ENCODE data around the gene DTNB. TPM values are rescaled to one million over a fixed set of nuclear protein-coding genes. Genes with fewer than 3 reads are reported as not detected.

The DTNB gene
- total RNA-seq, 1 experiment from 2014 or later, result 51.9 TPM

- Histone ChIP-seq H3K27ac (peak overlapping the region; percentile 46), H3K4me2 (peak overlapping the region; percentile 37), H3K9me2 (ENCODE audit: insufficient read depth) (no peaks in the 10 kb centered on the region), H3K79me2 (ENCODE audit: low read depth) (no peaks in the 10 kb centered on the region), H3K9me3 (ENCODE audit: insufficient read depth, low read depth) (no peaks in the 10 kb centered on the region), H3K4me3 (no peak overlapping the region), H3K4me1 (replicated peaks; ENCODE audit: insufficient read depth) (peaks cover 34% of the 10 kb centered on the region), H4K20me1 (ENCODE audit: insufficient read depth) (no peaks in the 10 kb centered on the region), H2AFZ (no peak overlapping the region), H3K27me3 (ENCODE audit: insufficient read depth, low read depth) (no peaks in the 10 kb centered on the region), H3K36me3 (ENCODE audit: low read depth) (no peaks in the 10 kb centered on the region), H3F3A (ENCODE audit: insufficient read depth, low read depth) (peaks cover 30% of the 10 kb centered on the region; the same call in 1 of the 2 replicates)
- DNase-seq, result peak; percentile 19 to 90
- no peak for TF ChIP-seq CTCF (conservative IDR thresholded peaks at IDR 0.05)
- TF ChIP-seq EZH2 (IDR thresholded peaks at IDR 0.05; ENCODE audit: low read depth), result no peak
- CTCF ChIA-PET, result interaction anchor here (0.8 to 3.1 kb wide), 3 partner anchors 12 to 91 kb away, joined by 3 to 41 read pairs (median 5); no protein-coding TSS in a partner anchor
- intact Hi-C loops (cut with micrococcal nuclease; ENCODE audit: unreplicated experiment), result no loop called here
- POLR2A ChIA-PET (ENCODE audit: unreplicated experiment), result interaction anchor here (0.6 to 0.7 kb wide), 4 partner anchors 22 to 163 kb away, joined by 3 to 7 read pairs (median 5); no protein-coding TSS in a partner anchor
- BruUV-seq (replicated peaks), result no TSS peak
Measured at GRCh38 chr2:25698752-25699151, 25.4 kb upstream of the DTNB start.

GRCh38 chr2:25697559-25698341, 24.4 kb upstream of the DTNB start:
- no peaks in the 10 kb centered on the region for H3K9me3 ChIP-seq (ENCODE audit: insufficient read depth, low read depth)
- no peak overlapping the region for H3K27ac ChIP-seq
- peaks cover 35% of the 10 kb centered on the region for H3K4me1 ChIP-seq (replicated peaks; ENCODE audit: insufficient read depth)
- TF ChIP-seq CTCF (conservative IDR thresholded peaks at IDR 0.05) (no peak), EZH2 (IDR thresholded peaks at IDR 0.05; ENCODE audit: low read depth) (no peak)
- peak overlapping the region; percentile 37 for H3K4me2 ChIP-seq
- H2AFZ ChIP-seq, result no peak overlapping the region
- peaks cover 30% of the 10 kb centered on the region; the same call in 1 of the 2 replicates for H3F3A ChIP-seq (ENCODE audit: insufficient read depth, low read depth)
- ChIA-PET CTCF (interaction anchor here (0.6 to 3.1 kb wide), 2 partner anchors 90 kb away, joined by 3 to 41 read pairs; no protein-coding TSS in a partner anchor), POLR2A (ENCODE audit: unreplicated experiment) (interaction anchor here (0.6 kb wide), 1 partner anchor 164 kb away, joined by 3 read pairs; no protein-coding TSS in a partner anchor)
- DNase-seq, result no peak
- BruUV-seq (replicated peaks), result no TSS peak
- no peaks in the 10 kb centered on the region for H3K9me2 ChIP-seq (ENCODE audit: insufficient read depth)
- H3K36me3 ChIP-seq (ENCODE audit: low read depth), result no peaks in the 10 kb centered on the region
- no peaks in the 10 kb centered on the region for H4K20me1 ChIP-seq (ENCODE audit: insufficient read depth)
- intact Hi-C loops (cut with micrococcal nuclease; ENCODE audit: unreplicated experiment), result no loop called here
- no peaks in the 10 kb centered on the region for H3K27me3 ChIP-seq (ENCODE audit: insufficient read depth, low read depth)
- no peaks in the 10 kb centered on the region for H3K79me2 ChIP-seq (ENCODE audit: low read depth)
- no peak overlapping the region for H3K4me3 ChIP-seq

GRCh38 chr2:25692737-25693445, 19.5 kb upstream of the DTNB start:
- H3K9me3 ChIP-seq (ENCODE audit: insufficient read depth, low read depth), result no peaks in the 10 kb centered on the region
- H2AFZ ChIP-seq, result no peak overlapping the region
- no peak overlapping the region for H3K27ac ChIP-seq
- TF ChIP-seq CTCF (conservative IDR thresholded peaks at IDR 0.05), result no peak
- H3K4me3 ChIP-seq, result no peak overlapping the region
- no peaks in the 10 kb centered on the region for H4K20me1 ChIP-seq (ENCODE audit: insufficient read depth)
- CTCF ChIA-PET, result no interaction called here
- no peaks in the 10 kb centered on the region for H3K36me3 ChIP-seq (ENCODE audit: low read depth)
- intact Hi-C loops (cut with micrococcal nuclease; ENCODE audit: unreplicated experiment), result loop anchor here (2.0 kb wide), 1 partner anchor 18 kb away; no protein-coding TSS in a partner anchor
- DNase-seq, result no peak
- H3K27me3 ChIP-seq (ENCODE audit: insufficient read depth, low read depth), result no peaks in the 10 kb centered on the region
- H3F3A ChIP-seq (ENCODE audit: insufficient read depth, low read depth), result peaks cover 11% of the 10 kb centered on the region; the same call in 1 of the 2 replicates
- H3K4me1 ChIP-seq (replicated peaks; ENCODE audit: insufficient read depth), result peaks cover 17% of the 10 kb centered on the region
- no peaks in the 10 kb centered on the region for H3K79me2 ChIP-seq (ENCODE audit: low read depth)
- H3K9me2 ChIP-seq (ENCODE audit: insufficient read depth), result no peaks in the 10 kb centered on the region
- no peak overlapping the region for H3K4me2 ChIP-seq
- POLR2A ChIA-PET (ENCODE audit: unreplicated experiment), result no interaction called here
- no TSS peak for BruUV-seq (replicated peaks)

Measured in PC-9 (cell line).